ENCODE data around the gene SNX24. TPM values are rescaled to one million over a fixed set of nuclear protein-coding genes. Genes with fewer than 3 reads are reported as not detected.

Gene SNX24
- total and polyA plus RNA-seq, 10 of the 15 experiments (the other 5 are each of a cell fraction or from before 2014, with no cell fraction given): 0.15 to 6.6 (median 4.1) TPM

DNA sequence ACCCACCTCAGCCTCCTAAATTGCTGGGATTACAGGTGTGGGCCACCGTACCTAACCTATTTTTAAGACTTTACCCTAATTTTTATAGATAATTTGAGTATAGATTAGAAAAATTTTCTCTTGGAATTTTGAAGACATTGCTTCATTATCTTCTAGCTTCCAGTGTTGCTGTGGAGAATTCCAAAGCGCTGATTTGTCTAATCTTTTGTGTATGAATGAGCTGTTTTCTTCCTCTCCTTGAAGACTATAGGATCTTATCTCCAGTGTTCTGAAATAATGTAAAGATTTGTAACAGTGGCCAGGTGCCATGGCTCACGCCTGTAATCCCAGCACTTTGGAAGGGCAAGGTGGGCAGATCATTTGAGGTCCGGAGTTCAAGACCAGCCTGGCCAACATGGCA is 5.7 kb upstream of the SNX24 start:
- POLR2A ChIA-PET: no interaction called here
- Histone ChIP-seq H3K79me2 (ENCODE audit: control insufficient read depth, insufficient read depth, low read length) (no peaks in the 10 kb centered on the region), H3K4me1 (ENCODE audit: control insufficient read depth, insufficient read depth, low read length) (peaks cover 6% of the 10 kb centered on the region), H3K9me3 (replicated peaks; ENCODE audit: control insufficient read depth, insufficient read depth, low read length) (no peaks in the 10 kb centered on the region), H3K4me3 (no peak overlapping the region), H3K9ac (ENCODE audit: control insufficient read depth, insufficient read depth, low read length) (no peak overlapping the region), H3K36me3 (ENCODE audit: control insufficient read depth in 2 of 2, insufficient read depth in 2 of 2, low read length in 1 of 2) (no peaks in the 10 kb centered on the region), H4K20me1 (ENCODE audit: control insufficient read depth, insufficient read depth) (no peaks in the 10 kb centered on the region), H3K27ac (ENCODE audit: control insufficient read depth, insufficient read depth) (no peak overlapping the region), H2AFZ (ENCODE audit: control insufficient read depth, low read depth, low read length) (no peak overlapping the region), H3K4me2 (ENCODE audit: control insufficient read depth, insufficient read depth) (no peak overlapping the region), H3K27me3 (replicated peaks in 1 of 2; ENCODE audit: control insufficient read depth in 2 of 2, insufficient read depth in 2 of 2, low read length in 1 of 2) (no peaks in the 10 kb centered on the region)
- WGBS (ENCODE audit: insufficient coverage, insufficient replicate concordance, low lambda C conversion rate, missing lambda C conversion rate): 86% methylated on average over 4 of the region's 4 CpGs
- RAD21 ChIA-PET (ENCODE audit: unreplicated experiment): no interaction called here
- no TSS peak for BruUV-seq (replicated peaks)
- SMC1A ChIA-PET (ENCODE audit: uncharacterized antibody, unreplicated experiment): no interaction called here
- CTCF ChIA-PET: no interaction called here
- FAIRE-seq (no peak), DNase-seq (ENCODE audit: low read depth, low spot score) (no peak), ATAC-seq (no peak)
- no peak for TF ChIP-seq RB1 (IDR thresholded peaks at IDR 0.05; ENCODE audit: borderline replicate concordance)
- no peak for TF ChIP-seq SIN3A (IDR thresholded peaks at IDR 0.05; ENCODE audit: low read depth, low read length)
- no peak for TF ChIP-seq PAX5 (IDR thresholded peaks at IDR 0.05; ENCODE audit: borderline replicate concordance, low read depth, low read length)
- TF ChIP-seq ESRRA (IDR thresholded peaks at IDR 0.05; ENCODE audit: low read length): no peak
- no peak for TF ChIP-seq MYC (IDR thresholded peaks at IDR 0.05; ENCODE audit: insufficient read depth, insufficient read length, insufficient replicate concordance, low read length, severe bottlenecking)
- TF ChIP-seq, protein P1, sequence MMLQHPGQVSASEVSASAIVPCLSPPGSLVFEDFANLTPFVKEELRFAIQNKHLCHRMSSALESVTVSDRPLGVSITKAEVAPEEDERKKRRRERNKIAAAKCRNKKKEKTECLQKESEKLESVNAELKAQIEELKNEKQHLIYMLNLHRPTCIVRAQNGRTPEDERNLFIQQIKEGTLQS (IDR thresholded peaks at IDR 0.05; ENCODE audit: borderline replicate concordance, extremely low read depth, low read depth, low read length): no peak
- no peak for TF ChIP-seq SUPT20H (IDR thresholded peaks at IDR 0.05; ENCODE audit: borderline replicate concordance, control insufficient read depth, low read depth, low read length)
- TF ChIP-seq, protein P2, sequence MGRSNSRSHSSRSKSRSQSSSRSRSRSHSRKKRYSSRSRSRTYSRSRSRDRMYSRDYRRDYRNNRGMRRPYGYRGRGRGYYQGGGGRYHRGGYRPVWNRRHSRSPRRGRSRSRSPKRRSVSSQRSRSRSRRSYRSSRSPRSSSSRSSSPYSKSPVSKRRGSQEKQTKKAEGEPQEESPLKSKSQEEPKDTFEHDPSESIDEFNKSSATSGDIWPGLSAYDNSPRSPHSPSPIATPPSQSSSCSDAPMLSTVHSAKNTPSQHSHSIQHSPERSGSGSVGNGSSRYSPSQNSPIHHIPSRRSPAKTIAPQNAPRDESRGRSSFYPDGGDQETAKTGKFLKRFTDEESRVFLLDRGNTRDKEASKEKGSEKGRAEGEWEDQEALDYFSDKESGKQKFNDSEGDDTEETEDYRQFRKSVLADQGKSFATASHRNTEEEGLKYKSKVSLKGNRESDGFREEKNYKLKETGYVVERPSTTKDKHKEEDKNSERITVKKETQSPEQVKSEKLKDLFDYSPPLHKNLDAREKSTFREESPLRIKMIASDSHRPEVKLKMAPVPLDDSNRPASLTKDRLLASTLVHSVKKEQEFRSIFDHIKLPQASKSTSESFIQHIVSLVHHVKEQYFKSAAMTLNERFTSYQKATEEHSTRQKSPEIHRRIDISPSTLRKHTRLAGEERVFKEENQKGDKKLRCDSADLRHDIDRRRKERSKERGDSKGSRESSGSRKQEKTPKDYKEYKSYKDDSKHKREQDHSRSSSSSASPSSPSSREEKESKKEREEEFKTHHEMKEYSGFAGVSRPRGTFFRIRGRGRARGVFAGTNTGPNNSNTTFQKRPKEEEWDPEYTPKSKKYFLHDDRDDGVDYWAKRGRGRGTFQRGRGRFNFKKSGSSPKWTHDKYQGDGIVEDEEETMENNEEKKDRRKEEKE (IDR thresholded peaks at IDR 0.05): no peak
- TF ChIP-seq SRF (IDR thresholded peaks at IDR 0.05; ENCODE audit: low read depth in 2 of 2, low read length in 2 of 2): no peak
- TF ChIP-seq, protein P3, sequence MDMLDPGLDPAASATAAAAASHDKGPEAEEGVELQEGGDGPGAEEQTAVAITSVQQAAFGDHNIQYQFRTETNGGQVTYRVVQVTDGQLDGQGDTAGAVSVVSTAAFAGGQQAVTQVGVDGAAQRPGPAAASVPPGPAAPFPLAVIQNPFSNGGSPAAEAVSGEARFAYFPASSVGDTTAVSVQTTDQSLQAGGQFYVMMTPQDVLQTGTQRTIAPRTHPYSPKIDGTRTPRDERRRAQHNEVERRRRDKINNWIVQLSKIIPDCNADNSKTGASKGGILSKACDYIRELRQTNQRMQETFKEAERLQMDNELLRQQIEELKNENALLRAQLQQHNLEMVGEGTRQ (IDR thresholded peaks at IDR 0.05; ENCODE audit: borderline replicate concordance, low read depth, low read length): no peak
- TF ChIP-seq EZH2 (IDR thresholded peaks at IDR 0.05; ENCODE audit: borderline replicate concordance, control insufficient read depth, low read depth, low read length): no peak
- TF ChIP-seq PML (IDR thresholded peaks at IDR 0.05; ENCODE audit: low read length): no peak
- TF ChIP-seq RCOR1 (conservative IDR thresholded peaks at IDR 0.05; ENCODE audit: low read depth, low read length): no peak
- intact Hi-C loops (cut with micrococcal nuclease; ENCODE audit: unreplicated experiment) (no loop called here), in situ Hi-C loops (cut with MboI) (no loop called here)
